CD14-positive monocyte (primary cell): ENCODE data around the gene PPP6R3. TPM values are rescaled to one million over a fixed set of nuclear protein-coding genes. Genes with fewer than 3 reads are reported as not detected.

Experiments
- DNase-seq, 3 donors: peaks; one replicate each; pipeline ENCODE4 v3.0.0-alpha.2; 2011 to 2022
- H2AFZ ChIP-seq: 2 replicates; pipeline ENCODE4 v1.6.0; 2012; ENCODE audit warnings: mild to moderate bottlenecking, low read depth, low read length, inconsistent platforms; ENCODE audit not compliant: insufficient read depth, poor library complexity, severe bottlenecking
- H3K27ac ChIP-seq, 2 donors: 1 replicate in 1 of 2; 2 replicates in 1 of 2; pipeline ENCODE4 v1.5.1; 2012 to 2013; ENCODE audit warnings: low read length in 2 of 2, control low read depth in 1 of 2, inconsistent platforms in 1 of 2, low read depth in 1 of 2, mild to moderate bottlenecking in 1 of 2
- H3K27me3 ChIP-seq, 2 donors: one replicate each; pipeline versions ENCODE4 v1.6.0 to v1.6.1; 2011 to 2013; ENCODE audit warnings: low read length in 2 of 2; ENCODE audit not compliant: control insufficient read depth in 2 of 2, insufficient read depth in 2 of 2
- H3K36me3 ChIP-seq, 2 donors: replicated peaks in 1 of 2; 1 replicate in 1 of 2; 2 replicates in 1 of 2; pipeline versions ENCODE4 v1.5.1 to v1.6.1; 2012 to 2013; ENCODE audit warnings: low read length in 2 of 2, control low read depth in 1 of 2, inconsistent platforms in 1 of 2, mild to moderate bottlenecking in 1 of 2; ENCODE audit not compliant: insufficient read depth in 2 of 2, control insufficient read depth in 1 of 2
- H3K4me1 ChIP-seq, 2 donors: 1 replicate in 1 of 2; 2 replicates in 1 of 2; pipeline versions ENCODE4 v1.5.1 to v1.6.1; 2012 to 2013; ENCODE audit warnings: low read length in 2 of 2, control low read depth in 1 of 2, inconsistent platforms in 1 of 2, mild to moderate bottlenecking in 1 of 2, moderate library complexity in 1 of 2; ENCODE audit not compliant: insufficient read depth in 2 of 2, control insufficient read depth in 1 of 2
- H3K4me2 ChIP-seq: replicated peaks from 2 replicates; pipeline ENCODE3; 2012; ENCODE audit warnings: low read length, moderate library complexity, mild to moderate bottlenecking; ENCODE audit not compliant: poor library complexity, severe bottlenecking; ENCODE audit errors: extremely low read depth
- H3K4me3 ChIP-seq, 3 experiments: fragments of 200-600 bp in 1 of 3; sonication (generic) in 1 of 3; replicated peaks in 1 of 3; 1 replicate in 2 of 3; 2 replicates in 1 of 3; pipeline ENCODE4 v1.5.1; 2011 to 2013; ENCODE audit warnings: low read length in 3 of 3, mild to moderate bottlenecking in 3 of 3, control low read depth in 2 of 3, low read depth in 2 of 3, inconsistent platforms in 1 of 3, moderate library complexity in 1 of 3
- H3K79me2 ChIP-seq: 2 replicates; pipeline ENCODE4 v1.6.0; 2012; ENCODE audit warnings: mild to moderate bottlenecking, control low read depth, inconsistent platforms, low read length, moderate library complexity; ENCODE audit not compliant: insufficient read depth
- H3K9ac ChIP-seq: 2 replicates; pipeline ENCODE4 v1.6.0; 2017; ENCODE audit warnings: low read length, mild to moderate bottlenecking; ENCODE audit not compliant: insufficient read depth, poor library complexity, severe bottlenecking
- H3K9me3 ChIP-seq, 2 donors: replicated peaks in 1 of 2; 1 replicate in 1 of 2; 2 replicates in 1 of 2; pipeline versions ENCODE4 v1.5.1 to v1.6.1; 2012 to 2013; ENCODE audit warnings: low read length in 2 of 2, control low read depth in 1 of 2; ENCODE audit not compliant: control insufficient read depth in 1 of 2, insufficient read depth in 1 of 2
- H4K20me1 ChIP-seq: 2 replicates; pipeline ENCODE4 v1.6.0; 2012; ENCODE audit warnings: mild to moderate bottlenecking, low read length, control low read depth, moderate library complexity; ENCODE audit not compliant: insufficient read depth
- H3K27ac Mint-ChIP-seq, 7 donors: one replicate each; pipeline ENCODE4 v1.8.0; 2020; ENCODE audit warnings: mild to moderate bottlenecking in 7 of 7, mixed read lengths in 7 of 7, moderate library complexity in 6 of 7, inconsistent platforms in 2 of 7
- H3K27me3 Mint-ChIP-seq, 3 donors: one replicate each; pipeline ENCODE4 v1.8.0; 2021 to 2022; ENCODE audit warnings: low read depth in 3 of 3, mild to moderate bottlenecking in 3 of 3, mixed read lengths in 3 of 3, moderate library complexity in 3 of 3, inconsistent platforms in 1 of 3
- H3K36me3 Mint-ChIP-seq, 2 donors: one replicate each; pipeline ENCODE4 v1.8.0; 2020; ENCODE audit warnings: mixed read lengths in 2 of 2, inconsistent platforms in 1 of 2, mild to moderate bottlenecking in 1 of 2
- H3K4me1 Mint-ChIP-seq: one replicate; pipeline ENCODE4 v1.8.0; 2020; ENCODE audit warnings: mild to moderate bottlenecking, mixed read lengths
- H3K4me3 Mint-ChIP-seq, 2 donors: one replicate each; pipeline ENCODE4 v1.8.0; 2020; ENCODE audit warnings: mild to moderate bottlenecking in 2 of 2, mixed read lengths in 2 of 2, moderate library complexity in 1 of 2
- H3K9me3 Mint-ChIP-seq, 7 donors: one replicate each; pipeline ENCODE4 v1.8.0; 2020 to 2022; ENCODE audit warnings: mixed read lengths in 7 of 7, mild to moderate bottlenecking in 6 of 7, moderate library complexity in 6 of 7, inconsistent platforms in 2 of 7
- CTCF ChIP-seq: fragments of 200-600 bp; IDR thresholded peaks from one replicate; pipeline ENCODE4 v1.8.0; 2022; ENCODE audit warnings: antibody characterized with exemption, mild to moderate bottlenecking
- WGBS: methylation state at CpG from one replicate; pipeline ENCODE4 v1.1.5; 2013; ENCODE audit warnings: missing lambda C conversion rate; ENCODE audit not compliant: insufficient coverage; 5-methylcytosine and 5-hydroxymethylcytosine counted together
- intact Hi-C, 2 donors: fragments of 100-400 bp; cut with micrococcal nuclease; formaldehyde crosslinking; loops; one replicate each; pipeline versions ENCODE4 v1.15.0 to v1.15.1; 2023
- polyA plus RNA-seq, 3 donors: library from polyadenylated mRNA; depleted of rRNA in 1 of 3; unstranded in 2 of 3; stranded (reverse) in 1 of 3; fragments of 300-500 nt in 2 of 3; fragments of >200 nt in 1 of 3; fragmentation: Illumina TruSeq in 2 of 3; gene quantifications; 1 replicate in 2 of 3; 2 replicates in 1 of 3; pipeline ENCODE4 v1.2.3, GENCODE V29; 2012 to 2021

PPP6R3 gene
- polyA plus RNA-seq, 3 donors: 22.9 to 39.4 (median 38.1) TPM

DNA sequence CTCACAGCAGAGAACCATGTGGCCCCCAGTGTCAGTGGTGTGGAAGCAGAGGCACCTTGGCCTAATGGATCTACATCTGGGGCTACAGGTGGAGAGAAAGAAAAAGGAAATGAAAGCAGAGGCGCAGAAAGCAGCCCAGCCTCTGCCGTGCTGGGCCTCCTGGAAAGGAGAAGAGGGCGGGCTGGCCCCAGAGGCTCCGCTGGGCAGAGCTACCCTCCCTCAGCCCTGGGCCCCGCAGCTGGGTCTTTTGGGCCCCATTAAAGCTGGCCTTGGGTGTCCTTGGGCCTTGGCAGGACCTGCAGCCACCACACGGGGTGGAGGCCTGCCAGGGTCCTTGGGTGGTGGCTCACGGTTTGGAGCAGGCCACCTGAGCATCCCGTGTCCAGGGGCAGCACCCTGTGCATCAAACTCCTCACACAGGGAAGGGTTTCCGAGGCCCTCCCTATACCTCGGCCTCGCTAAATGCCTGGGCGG is 192.2 kb downstream of the PPP6R3 start:
- no peaks in the 10 kb centered on the region for H3K36me3 ChIP-seq
- peaks cover 0 to 12% (median 6%) of the 10 kb centered on the region in 7 donors for H3K9me3 Mint-ChIP-seq
- no peaks in the 10 kb centered on the region for H3K79me2 ChIP-seq
- DNase-seq: no peak
- no peaks in the 10 kb centered on the region for H4K20me1 ChIP-seq
- H2AFZ ChIP-seq: no peak overlapping the region
- WGBS: 79% methylated on average over 9 of the region's 12 CpGs
- peaks cover 0 to under 1% of the 10 kb centered on the region in 2 donors for H3K9me3 ChIP-seq
- peaks cover 2% of the 10 kb centered on the region for H3K4me1 Mint-ChIP-seq
- no peak overlapping the region for H3K27ac Mint-ChIP-seq
- no peak for TF ChIP-seq CTCF
- H3K27ac ChIP-seq: no peak overlapping the region
- peaks cover 0 to 13% of the 10 kb centered on the region in 2 donors for H3K27me3 ChIP-seq
- no peak overlapping the region for H3K4me2 ChIP-seq
- intact Hi-C loops: no loop called here
- peaks cover 10 to 35% (median 14%) of the 10 kb centered on the region in 3 donors for H3K27me3 Mint-ChIP-seq
- H3K4me3 ChIP-seq: no peak overlapping the region
- no peak overlapping the region for H3K4me3 Mint-ChIP-seq
- no peaks in the 10 kb centered on the region for H3K36me3 Mint-ChIP-seq
- no peak overlapping the region for H3K9ac ChIP-seq
- no peaks in the 10 kb centered on the region for H3K4me1 ChIP-seq

- no peak for TF ChIP-seq CTCF
- no peak for DNase-seq
- Mint-ChIP-seq H3K36me3 (no peaks in the 10 kb centered on the region), H3K4me1 (peaks cover 2% of the 10 kb centered on the region), H3K27ac (no peak overlapping the region), H3K9me3 (peaks cover 0 to 7% (median 2%) of the 10 kb centered on the region in 7 donors), H3K27me3 (peaks cover 9 to 27% (median 14%) of the 10 kb centered on the region in 3 donors), H3K4me3 (no peak overlapping the region)
- no peak overlapping the region for H3K4me2 ChIP-seq
- H3K36me3 ChIP-seq: no peaks in the 10 kb centered on the region
- H3K9ac ChIP-seq: no peak overlapping the region
- H3K27ac ChIP-seq: no peak overlapping the region
- H3K79me2 ChIP-seq: no peaks in the 10 kb centered on the region
- WGBS: 90% methylated on average over 22 of the region's 24 CpGs
- H4K20me1 ChIP-seq: no peaks in the 10 kb centered on the region
- H2AFZ ChIP-seq: no peak overlapping the region
- no peaks in the 10 kb centered on the region for H3K9me3 ChIP-seq
- intact Hi-C loops: no loop called here
- peaks cover 0 to 13% of the 10 kb centered on the region in 2 donors for H3K27me3 ChIP-seq
- no peak overlapping the region for H3K4me3 ChIP-seq
- no peaks in the 10 kb centered on the region for H3K4me1 ChIP-seq
Measured at GRCh38 chr11:68653486-68654430, 193.2 kb downstream of the PPP6R3 start.
